Subcutaneous adipose tissue (tissue), 4 donors: ENCODE measurements around the gene ZNF691. TPM values are rescaled to one million over a fixed set of nuclear protein-coding genes. Genes with fewer than 3 reads are reported as not detected.

Experiments used
- total RNA-seq, 4 donors: library from RNA; depleted of rRNA; stranded (reverse); fragments of >200 nt; gene quantifications; one replicate each; pipeline ENCODE4 v1.1.0, GENCODE V29; 2016
- TF ChIP-seq, protein P1 (sequence below): fragments of 450-650 bp; IDR thresholded peaks from one replicate; pipeline ENCODE4 v1.5.1; 2016; ENCODE audit warnings: low read depth, mild to moderate bottlenecking, control low read depth, antibody characterized with exemption, moderate library complexity

The ZNF691 gene
- total RNA-seq, 4 donors from 2014 or later: 6.2 to 11.6 (median 7.0) TPM

- TF ChIP-seq, protein P1, sequence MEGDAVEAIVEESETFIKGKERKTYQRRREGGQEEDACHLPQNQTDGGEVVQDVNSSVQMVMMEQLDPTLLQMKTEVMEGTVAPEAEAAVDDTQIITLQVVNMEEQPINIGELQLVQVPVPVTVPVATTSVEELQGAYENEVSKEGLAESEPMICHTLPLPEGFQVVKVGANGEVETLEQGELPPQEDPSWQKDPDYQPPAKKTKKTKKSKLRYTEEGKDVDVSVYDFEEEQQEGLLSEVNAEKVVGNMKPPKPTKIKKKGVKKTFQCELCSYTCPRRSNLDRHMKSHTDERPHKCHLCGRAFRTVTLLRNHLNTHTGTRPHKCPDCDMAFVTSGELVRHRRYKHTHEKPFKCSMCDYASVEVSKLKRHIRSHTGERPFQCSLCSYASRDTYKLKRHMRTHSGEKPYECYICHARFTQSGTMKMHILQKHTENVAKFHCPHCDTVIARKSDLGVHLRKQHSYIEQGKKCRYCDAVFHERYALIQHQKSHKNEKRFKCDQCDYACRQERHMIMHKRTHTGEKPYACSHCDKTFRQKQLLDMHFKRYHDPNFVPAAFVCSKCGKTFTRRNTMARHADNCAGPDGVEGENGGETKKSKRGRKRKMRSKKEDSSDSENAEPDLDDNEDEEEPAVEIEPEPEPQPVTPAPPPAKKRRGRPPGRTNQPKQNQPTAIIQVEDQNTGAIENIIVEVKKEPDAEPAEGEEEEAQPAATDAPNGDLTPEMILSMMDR: no peak
Measured at GRCh38 chr1:42845866-42846256, 552 bp upstream of the ZNF691 start.

- TF ChIP-seq, protein P1: no peak
Measured at GRCh38 chr1:42847111-42847595, 740 bp downstream of the ZNF691 start.

- TF ChIP-seq, protein P1: no peak
Measured at GRCh38 chr1:42847721-42848460, 1.5 kb downstream of the ZNF691 start.

- TF ChIP-seq, protein P1: no peak
Measured at GRCh38 chr1:42848823-42849537, 2.6 kb downstream of the ZNF691 start.

GRCh38 chr1:42849944-42850343, 3.5 kb downstream of the ZNF691 start:
- TF ChIP-seq, protein P1: no peak

GRCh38 chr1:42851420-42851819, 5.0 kb downstream of the ZNF691 start:
- TF ChIP-seq, protein P1: no peak

DNA sequence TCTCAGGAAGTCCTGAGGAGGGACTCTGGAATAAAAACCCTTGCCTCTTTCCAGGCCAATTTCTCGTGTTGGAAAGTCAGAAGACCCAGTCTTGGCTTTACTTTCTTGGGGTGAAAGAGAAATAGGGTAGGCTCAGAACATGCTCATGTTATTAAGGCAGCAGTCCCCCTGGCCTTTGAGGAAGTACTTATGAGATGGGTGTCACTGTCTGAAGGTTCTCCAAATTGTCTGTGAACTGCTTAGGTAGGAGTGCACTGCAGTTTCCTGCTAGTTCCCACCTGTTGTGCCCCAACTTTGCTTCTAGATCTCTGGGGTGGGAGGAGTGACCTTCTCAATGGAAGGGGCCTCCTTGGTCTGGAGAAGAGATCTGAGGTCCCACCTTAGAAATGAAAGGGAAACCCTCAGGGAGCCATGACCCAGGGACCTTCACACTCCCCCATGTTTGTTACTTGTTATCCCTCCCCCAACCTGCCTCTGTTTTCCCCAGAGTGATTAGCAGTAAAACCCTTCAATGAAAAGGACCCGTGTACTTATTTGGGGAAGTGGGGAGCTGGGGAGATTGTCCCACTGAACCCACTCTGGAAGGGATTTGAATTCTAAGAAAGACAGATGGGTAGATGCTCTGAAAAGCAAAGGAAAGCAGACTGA, 5.7 kb downstream of the ZNF691 start:
- TF ChIP-seq, protein P1: no peak
